ENCODE data around the gene MUC5AC.

The MUC5AC gene

GRCh38 chr11:1228101-1228821, 70.5 kb downstream of the MUC5AC start:
- TF ChIP-seq, protein P1, sequence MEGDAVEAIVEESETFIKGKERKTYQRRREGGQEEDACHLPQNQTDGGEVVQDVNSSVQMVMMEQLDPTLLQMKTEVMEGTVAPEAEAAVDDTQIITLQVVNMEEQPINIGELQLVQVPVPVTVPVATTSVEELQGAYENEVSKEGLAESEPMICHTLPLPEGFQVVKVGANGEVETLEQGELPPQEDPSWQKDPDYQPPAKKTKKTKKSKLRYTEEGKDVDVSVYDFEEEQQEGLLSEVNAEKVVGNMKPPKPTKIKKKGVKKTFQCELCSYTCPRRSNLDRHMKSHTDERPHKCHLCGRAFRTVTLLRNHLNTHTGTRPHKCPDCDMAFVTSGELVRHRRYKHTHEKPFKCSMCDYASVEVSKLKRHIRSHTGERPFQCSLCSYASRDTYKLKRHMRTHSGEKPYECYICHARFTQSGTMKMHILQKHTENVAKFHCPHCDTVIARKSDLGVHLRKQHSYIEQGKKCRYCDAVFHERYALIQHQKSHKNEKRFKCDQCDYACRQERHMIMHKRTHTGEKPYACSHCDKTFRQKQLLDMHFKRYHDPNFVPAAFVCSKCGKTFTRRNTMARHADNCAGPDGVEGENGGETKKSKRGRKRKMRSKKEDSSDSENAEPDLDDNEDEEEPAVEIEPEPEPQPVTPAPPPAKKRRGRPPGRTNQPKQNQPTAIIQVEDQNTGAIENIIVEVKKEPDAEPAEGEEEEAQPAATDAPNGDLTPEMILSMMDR (IDR thresholded peaks at IDR 0.05; ENCODE audit: low read depth, low read length, missing control alignments): no peak
- no peak overlapping the region for H3K4me3 ChIP-seq (replicated peaks; ENCODE audit: low read depth, low read length)
- no peak for DNase-seq (ENCODE audit: extremely low read depth, low read depth)

GRCh38 chr11:1228921-1229451, 71.2 kb downstream of the MUC5AC start:
- TF ChIP-seq, protein P1 (IDR thresholded peaks at IDR 0.05; ENCODE audit: low read depth, low read length, missing control alignments): no peak
- no peak for DNase-seq (ENCODE audit: extremely low read depth, low read depth)
- no peak overlapping the region for H3K4me3 ChIP-seq (replicated peaks; ENCODE audit: low read depth, low read length)

GRCh38 chr11:1229471-1230120, 71.8 kb downstream of the MUC5AC start:
- no peak for DNase-seq (ENCODE audit: extremely low read depth, low read depth)
- no peak overlapping the region for H3K4me3 ChIP-seq (replicated peaks; ENCODE audit: low read depth, low read length)
- TF ChIP-seq, protein P1 (IDR thresholded peaks at IDR 0.05; ENCODE audit: low read depth, low read length, missing control alignments): no peak

DNA sequence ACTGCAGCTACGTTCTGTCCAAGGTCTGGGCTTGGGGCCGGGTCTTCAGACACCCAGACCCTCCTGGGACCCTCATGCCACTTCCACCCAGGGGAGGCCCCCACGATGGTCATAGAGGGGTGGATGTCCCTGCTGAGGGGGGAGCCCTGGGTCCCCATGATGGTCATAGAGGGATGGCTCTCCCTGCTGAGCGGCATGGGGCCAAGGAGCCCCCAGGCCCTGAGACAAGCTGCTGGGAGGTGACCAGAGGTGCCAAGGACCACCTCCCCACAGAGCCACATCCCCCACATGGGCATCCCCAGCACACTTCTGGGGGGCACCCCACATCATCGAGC, 72.3 kb downstream of the MUC5AC start:
- TF ChIP-seq, protein P1 (IDR thresholded peaks at IDR 0.05; ENCODE audit: low read depth, low read length, missing control alignments): no peak
- DNase-seq (ENCODE audit: extremely low read depth, low read depth): no peak
- H3K4me3 ChIP-seq (replicated peaks; ENCODE audit: low read depth, low read length): no peak overlapping the region

DNA sequence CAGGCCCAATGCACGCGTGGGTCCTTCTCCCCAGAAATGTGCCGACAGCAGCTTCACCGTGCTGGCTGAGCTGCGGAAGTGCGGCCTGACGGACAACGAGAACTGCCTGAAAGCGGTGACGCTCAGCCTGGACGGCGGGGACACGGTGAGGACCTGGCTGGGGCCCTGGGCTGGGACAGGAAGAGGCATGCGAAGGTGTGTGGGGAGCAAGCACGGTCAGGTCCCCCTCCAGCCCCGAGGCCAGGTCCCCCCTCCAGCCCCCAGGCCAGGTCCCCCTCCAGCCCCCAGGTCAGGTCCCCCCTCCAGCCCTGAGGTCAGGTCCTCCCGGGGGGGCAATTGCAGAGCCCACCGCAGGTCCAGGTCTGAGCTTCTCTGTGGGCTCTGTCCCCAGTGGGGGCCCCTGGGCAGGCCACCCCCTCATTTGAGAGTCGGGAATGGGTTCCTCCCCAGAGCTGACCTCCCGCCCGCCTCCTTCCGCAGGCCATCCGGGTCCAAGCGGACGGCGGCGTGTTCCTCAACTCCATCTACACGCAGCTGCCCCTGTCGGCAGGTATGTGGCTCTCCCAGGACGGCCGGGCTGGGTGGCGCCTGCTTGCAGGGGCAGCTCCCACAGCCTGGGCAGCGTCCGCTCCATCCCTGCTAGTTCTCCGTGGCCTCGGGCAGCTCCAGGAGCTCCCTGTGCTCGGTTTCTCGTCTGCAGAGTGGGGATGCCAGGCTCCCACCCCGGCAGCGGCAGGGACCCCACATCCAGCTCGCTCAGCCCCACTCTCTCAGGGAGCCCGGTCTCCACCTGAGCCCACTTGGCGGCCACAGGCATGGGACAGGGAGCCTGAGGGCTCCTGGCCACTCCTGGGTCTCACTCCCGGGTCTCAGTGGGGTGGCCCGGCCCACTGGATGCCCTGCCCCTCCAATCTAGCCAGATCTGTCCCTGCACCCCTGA, 73.0 kb downstream of the MUC5AC start:
- DNase-seq (ENCODE audit: extremely low read depth, low read depth): no peak
- TF ChIP-seq, protein P1 (IDR thresholded peaks at IDR 0.05; ENCODE audit: low read depth, low read length, missing control alignments): no peak
- no peak overlapping the region for H3K4me3 ChIP-seq (replicated peaks; ENCODE audit: low read depth, low read length)

DNA sequence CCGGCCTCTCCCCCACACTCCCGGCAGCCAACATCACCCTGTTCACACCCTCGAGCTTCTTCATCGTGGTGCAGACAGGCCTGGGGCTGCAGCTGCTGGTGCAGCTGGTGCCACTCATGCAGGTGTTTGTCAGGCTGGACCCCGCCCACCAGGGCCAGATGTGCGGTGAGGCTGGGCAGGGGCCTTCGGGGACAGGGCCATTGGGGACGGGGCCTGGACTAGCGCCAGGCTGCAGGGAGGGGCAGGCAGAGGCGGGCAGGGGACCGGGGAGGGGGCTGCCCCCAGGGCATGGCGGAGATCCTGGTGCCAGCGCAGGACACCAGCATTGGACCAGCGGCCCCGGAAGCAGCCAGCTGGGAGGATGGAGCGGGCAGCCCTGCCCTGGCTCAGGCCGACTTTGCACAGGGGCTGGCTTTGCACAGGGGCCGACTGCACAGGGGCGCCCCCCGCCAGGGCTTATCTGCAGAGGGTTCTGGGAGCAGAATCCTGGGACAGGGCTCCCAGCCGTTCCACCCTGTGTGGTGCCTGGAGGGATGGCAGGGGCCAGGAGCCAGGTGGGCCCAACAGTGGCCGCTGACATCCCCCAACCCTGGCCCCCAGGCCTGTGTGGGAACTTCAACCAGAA, 73.8 kb downstream of the MUC5AC start:
- DNase-seq (ENCODE audit: extremely low read depth, low read depth): no peak
- no peak overlapping the region for H3K4me3 ChIP-seq (replicated peaks; ENCODE audit: low read depth, low read length)
- TF ChIP-seq, protein P1 (IDR thresholded peaks at IDR 0.05; ENCODE audit: low read depth, low read length, missing control alignments): no peak

Data from HFF-Myc (cell line).